ENCODE data around the gene NR2E1. TPM values are rescaled to one million over a fixed set of nuclear protein-coding genes. Genes with fewer than 3 reads are reported as not detected.

The NR2E1 gene
- total and polyA plus RNA-seq, 10 of the 15 experiments (the other 5 are each of a cell fraction or from before 2014, with no cell fraction given), result not detected

DNA sequence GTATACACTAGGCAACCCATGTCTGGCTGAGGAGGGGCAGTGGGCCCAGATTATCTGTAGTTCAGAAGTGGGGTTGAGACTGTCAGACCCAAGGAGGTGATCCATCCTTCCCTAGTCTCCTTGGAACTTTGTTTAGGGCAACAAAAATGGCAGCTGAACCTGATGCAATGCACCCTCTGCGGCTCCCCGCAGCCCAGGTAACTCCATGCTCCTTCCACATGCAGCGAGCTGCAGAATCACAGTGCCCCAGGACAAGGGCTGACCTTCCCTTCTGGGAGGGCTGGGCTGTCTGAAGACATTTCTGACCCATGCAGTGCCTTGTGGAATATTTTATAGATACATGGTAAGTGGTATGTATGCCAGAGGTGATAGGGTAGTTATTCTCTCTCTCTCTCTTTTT lies 29.4 kb downstream of the NR2E1 start:
- Histone ChIP-seq H3K9me3 (replicated peaks; ENCODE audit: control insufficient read depth, insufficient read depth, low read length) (no peaks in the 10 kb centered on the region), H3K4me3 (no peak overlapping the region), H3K9ac (ENCODE audit: control insufficient read depth, insufficient read depth, low read length) (no peak overlapping the region), H3K27me3 (replicated peaks in 1 of 2; ENCODE audit: control insufficient read depth in 2 of 2, insufficient read depth in 2 of 2, low read length in 1 of 2) (no peaks in the 10 kb centered on the region), H3K4me1 (ENCODE audit: control insufficient read depth, insufficient read depth, low read length) (no peaks in the 10 kb centered on the region), H3K79me2 (ENCODE audit: control insufficient read depth, insufficient read depth, low read length) (no peaks in the 10 kb centered on the region), H3K27ac (ENCODE audit: control insufficient read depth, insufficient read depth) (no peak overlapping the region), H4K20me1 (ENCODE audit: control insufficient read depth, insufficient read depth) (no peaks in the 10 kb centered on the region), H3K36me3 (ENCODE audit: control insufficient read depth in 2 of 2, insufficient read depth in 2 of 2, low read length in 1 of 2) (no peaks in the 10 kb centered on the region), H3K4me2 (ENCODE audit: control insufficient read depth, insufficient read depth) (no peak overlapping the region), H2AFZ (ENCODE audit: control insufficient read depth, low read depth, low read length) (no peak overlapping the region)
- intact Hi-C loops (cut with micrococcal nuclease; ENCODE audit: unreplicated experiment), result no loop called here
- no TSS peak for BruUV-seq (replicated peaks)
- in situ Hi-C loops (cut with MboI), result no loop called here
- ChIA-PET RAD21 (ENCODE audit: unreplicated experiment) (no interaction called here), SMC1A (ENCODE audit: uncharacterized antibody, unreplicated experiment) (interaction anchor here (1.1 kb wide), 1 partner anchor 53 kb away, joined by 3 read pairs; no protein-coding TSS in a partner anchor), POLR2A (no interaction called here), CTCF (no interaction called here)
- WGBS (ENCODE audit: insufficient coverage, insufficient replicate concordance, low lambda C conversion rate, missing lambda C conversion rate), result 86% methylated on average over 3 of the region's 3 CpGs
- ATAC-seq (no peak), FAIRE-seq (no peak), DNase-seq (ENCODE audit: low read depth, low spot score) (no peak)
- TF ChIP-seq EGR1 (IDR thresholded peaks at IDR 0.05; ENCODE audit: borderline replicate concordance in 1 of 2, low read depth in 2 of 2, low read length in 2 of 2), result no peak
- no peak for TF ChIP-seq CEBPB (IDR thresholded peaks at IDR 0.05; ENCODE audit: borderline replicate concordance in 1 of 2, low read depth in 2 of 2, low read length in 2 of 2)
- TF ChIP-seq ZSCAN29 (IDR thresholded peaks at IDR 0.05), result no peak
- TF ChIP-seq, protein P1, sequence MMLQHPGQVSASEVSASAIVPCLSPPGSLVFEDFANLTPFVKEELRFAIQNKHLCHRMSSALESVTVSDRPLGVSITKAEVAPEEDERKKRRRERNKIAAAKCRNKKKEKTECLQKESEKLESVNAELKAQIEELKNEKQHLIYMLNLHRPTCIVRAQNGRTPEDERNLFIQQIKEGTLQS (IDR thresholded peaks at IDR 0.05; ENCODE audit: borderline replicate concordance, extremely low read depth, low read depth, low read length), result no peak
- no peak for TF ChIP-seq ASH2L (IDR thresholded peaks at IDR 0.05; ENCODE audit: borderline replicate concordance, low read depth)
- TF ChIP-seq, protein P2, sequence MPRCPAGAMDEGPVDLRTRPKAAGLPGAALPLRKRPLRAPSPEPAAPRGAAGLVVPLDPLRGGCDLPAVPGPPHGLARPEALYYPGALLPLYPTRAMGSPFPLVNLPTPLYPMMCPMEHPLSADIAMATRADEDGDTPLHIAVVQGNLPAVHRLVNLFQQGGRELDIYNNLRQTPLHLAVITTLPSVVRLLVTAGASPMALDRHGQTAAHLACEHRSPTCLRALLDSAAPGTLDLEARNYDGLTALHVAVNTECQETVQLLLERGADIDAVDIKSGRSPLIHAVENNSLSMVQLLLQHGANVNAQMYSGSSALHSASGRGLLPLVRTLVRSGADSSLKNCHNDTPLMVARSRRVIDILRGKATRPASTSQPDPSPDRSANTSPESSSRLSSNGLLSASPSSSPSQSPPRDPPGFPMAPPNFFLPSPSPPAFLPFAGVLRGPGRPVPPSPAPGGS (IDR thresholded peaks at IDR 0.05; ENCODE audit: borderline replicate concordance, insufficient read depth, low read depth, low read length, poor library complexity, severe bottlenecking), result no peak
- TF ChIP-seq CBFB (IDR thresholded peaks at IDR 0.05; ENCODE audit: low read depth), result no peak
- no peak for TF ChIP-seq IKZF2 (IDR thresholded peaks at IDR 0.05)

Measured in GM12878 (cell line).